Tibial nerve (tissue), 4 donors: ENCODE results near the gene LCLAT1.

Source experiments
- EP300 ChIP-seq, 2 donors: sonication (generic); formaldehyde crosslinking; IDR thresholded peaks; one replicate each; pipeline ENCODE4 v1.6.1; 2017; ENCODE audit warnings: antibody characterized with exemption in 2 of 2, mild to moderate bottlenecking in 1 of 2
- POLR2A ChIP-seq, 2 donors: fragments of 450-650 bp; IDR thresholded peaks; one replicate each; pipeline ENCODE4 v1.6.1; 2017; ENCODE audit warnings: antibody characterized with exemption in 2 of 2, mild to moderate bottlenecking in 2 of 2, moderate library complexity in 2 of 2
- TF ChIP-seq, protein P1 (sequence below), 5 experiments: fragments of 200-600 bp in 3 of 5; fragments of 450-650 bp in 2 of 5; sonication (generic) in 3 of 5; IDR thresholded peaks; one replicate each; pipeline ENCODE4 v1.5.1; 2016 to 2019; ENCODE audit warnings: antibody characterized with exemption in 5 of 5, mild to moderate bottlenecking in 3 of 5, moderate library complexity in 2 of 5

GRCh38 chr2:30463535-30463934, 16.5 kb downstream of the LCLAT1 start:
- TF ChIP-seq EP300 (IDR thresholded peaks at IDR 0.05) = no peak
- TF ChIP-seq, protein P1, sequence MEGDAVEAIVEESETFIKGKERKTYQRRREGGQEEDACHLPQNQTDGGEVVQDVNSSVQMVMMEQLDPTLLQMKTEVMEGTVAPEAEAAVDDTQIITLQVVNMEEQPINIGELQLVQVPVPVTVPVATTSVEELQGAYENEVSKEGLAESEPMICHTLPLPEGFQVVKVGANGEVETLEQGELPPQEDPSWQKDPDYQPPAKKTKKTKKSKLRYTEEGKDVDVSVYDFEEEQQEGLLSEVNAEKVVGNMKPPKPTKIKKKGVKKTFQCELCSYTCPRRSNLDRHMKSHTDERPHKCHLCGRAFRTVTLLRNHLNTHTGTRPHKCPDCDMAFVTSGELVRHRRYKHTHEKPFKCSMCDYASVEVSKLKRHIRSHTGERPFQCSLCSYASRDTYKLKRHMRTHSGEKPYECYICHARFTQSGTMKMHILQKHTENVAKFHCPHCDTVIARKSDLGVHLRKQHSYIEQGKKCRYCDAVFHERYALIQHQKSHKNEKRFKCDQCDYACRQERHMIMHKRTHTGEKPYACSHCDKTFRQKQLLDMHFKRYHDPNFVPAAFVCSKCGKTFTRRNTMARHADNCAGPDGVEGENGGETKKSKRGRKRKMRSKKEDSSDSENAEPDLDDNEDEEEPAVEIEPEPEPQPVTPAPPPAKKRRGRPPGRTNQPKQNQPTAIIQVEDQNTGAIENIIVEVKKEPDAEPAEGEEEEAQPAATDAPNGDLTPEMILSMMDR (IDR thresholded peaks at IDR 0.05) = no peak
- TF ChIP-seq POLR2A (IDR thresholded peaks at IDR 0.05) = no peak
